NCI-H146 treated with DMSO at 0.1 percent for 48 hours (cell line): Measurements from ENCODE around the gene DNAL4.
"Not testable (repeated sequence)": the region's sequence is repeated elsewhere in the genome, so short reads cannot be mapped to it uniquely, and the experiment has no call there.

Experiments used
- DNase-seq: peaks from one replicate; lab custom pipeline; 2025; ENCODE audit not compliant: unreplicated experiment; lab: John Stamatoyannopoulos, UW

DNAL4 gene

DNA sequence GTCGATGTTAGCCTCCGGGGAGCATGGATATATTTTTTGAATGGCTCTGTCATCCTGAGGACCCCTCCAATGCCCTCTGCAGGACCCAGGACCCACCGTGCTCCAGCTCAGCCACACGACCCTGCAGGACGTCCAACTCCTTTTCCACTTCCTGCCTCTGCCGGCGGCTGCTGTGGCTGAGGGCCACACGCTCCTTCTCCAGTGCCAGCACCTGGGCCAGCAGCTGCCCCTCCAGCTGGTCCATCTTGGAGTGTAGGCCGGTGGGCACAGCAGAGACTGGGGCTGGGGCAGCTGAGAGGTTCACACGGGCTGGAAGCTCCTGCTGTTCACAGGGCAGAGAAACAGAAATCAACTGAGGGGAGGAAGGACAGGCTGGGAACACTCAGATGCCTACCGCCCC is 34.2 kb upstream of the DNAL4 start:
- no peak for DNase-seq

DNA sequence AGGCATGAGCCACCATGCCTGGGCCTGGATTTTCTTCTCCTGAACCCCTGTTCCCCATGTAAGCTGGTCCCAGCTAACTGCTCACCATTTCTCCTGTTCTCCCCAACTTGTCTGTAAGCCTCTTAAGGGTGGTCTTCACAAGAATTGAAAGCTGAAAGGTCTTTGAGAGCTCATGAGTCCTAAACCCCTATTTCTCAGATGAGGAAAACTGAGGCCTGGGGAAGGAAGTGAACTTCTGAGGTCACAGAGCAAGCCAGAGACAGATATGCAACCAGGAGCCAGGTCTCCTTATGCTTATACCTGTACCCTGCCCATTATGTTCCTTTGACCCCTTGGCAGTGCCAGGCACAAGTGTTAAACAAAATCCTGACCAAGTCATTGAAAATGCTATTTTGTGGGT is 33.6 kb upstream of the DNAL4 start:
- no peak for DNase-seq

GRCh38 chr22:38826801-38827200 is 32.9 kb upstream of the DNAL4 start:
- no peak for DNase-seq

GRCh38 chr22:38826386-38826785 is 32.4 kb upstream of the DNAL4 start:
- DNase-seq: no peak

- no peak for DNase-seq
Observed at GRCh38 chr22:38824585-38824984, 30.6 kb upstream of the DNAL4 start.

GRCh38 chr22:38823637-38824036 is 29.7 kb upstream of the DNAL4 start:
- DNase-seq: no peak

GRCh38 chr22:38823076-38823475 is 29.1 kb upstream of the DNAL4 start:
- no peak for DNase-seq

DNA sequence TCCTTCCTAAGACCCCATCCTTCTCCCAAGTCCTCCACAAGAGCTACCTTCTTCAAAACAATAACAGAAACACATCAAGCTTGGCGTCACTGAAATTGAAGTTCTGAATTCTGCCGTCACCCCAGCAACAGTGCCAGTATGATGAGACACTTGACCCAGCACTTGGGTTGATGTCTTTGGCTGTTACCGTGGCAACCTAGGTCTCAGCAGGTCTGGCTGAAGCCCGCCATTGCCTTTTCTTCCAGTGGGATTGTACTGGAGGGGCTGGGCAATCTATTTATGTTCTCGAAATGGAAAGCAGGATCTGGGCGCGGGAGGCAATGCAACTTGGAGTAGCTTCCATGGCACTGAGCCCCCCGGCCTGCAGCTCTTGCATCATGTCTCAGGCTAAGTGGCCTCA is 26.1 kb upstream of the DNAL4 start:
- no peak for DNase-seq

- no peak for DNase-seq
Observed at GRCh38 chr22:38819387-38819940, 25.5 kb upstream of the DNAL4 start.

DNA sequence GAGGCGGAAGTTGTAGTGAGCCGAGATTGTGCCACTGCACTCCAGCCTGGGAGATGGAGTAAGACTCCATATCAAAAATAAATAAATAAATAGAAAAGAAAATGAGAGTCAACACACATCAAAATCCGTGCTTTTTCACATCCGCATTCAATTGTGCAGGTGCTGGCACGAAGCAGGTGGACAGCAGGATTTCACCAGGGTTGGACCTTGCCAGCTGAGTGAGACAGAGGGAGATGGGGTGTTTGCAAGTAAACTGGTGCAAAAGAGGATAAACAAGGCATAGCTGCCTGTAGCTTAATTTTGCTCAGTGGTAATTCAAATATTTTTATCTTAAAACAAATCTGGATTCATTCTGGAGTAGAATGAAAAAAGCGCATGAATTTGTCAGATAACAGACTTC is 23.3 kb upstream of the DNAL4 start:
- no peak for DNase-seq

DNA sequence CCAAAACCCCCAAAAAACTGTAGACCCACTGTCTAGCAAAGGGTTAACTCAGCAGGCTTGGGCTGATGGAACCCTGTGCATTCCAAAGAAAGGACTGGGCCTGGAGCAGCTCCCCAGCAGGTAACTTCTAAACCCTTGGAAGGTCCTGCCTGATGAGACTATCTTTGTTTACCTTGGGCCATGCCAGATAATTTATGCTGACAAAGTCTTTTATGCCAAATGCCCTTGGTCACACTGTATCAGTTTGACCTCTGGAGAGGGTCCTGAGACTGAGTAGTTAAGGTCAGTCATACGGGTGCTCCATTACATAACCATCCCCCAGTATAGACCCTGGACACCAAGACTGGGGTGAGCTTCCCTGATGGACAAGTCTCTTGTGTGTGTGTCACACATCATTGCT is 21.9 kb upstream of the DNAL4 start:
- no peak for DNase-seq

GRCh38 chr22:38811241-38811640 is 17.3 kb upstream of the DNAL4 start:
- no peak for DNase-seq

DNA sequence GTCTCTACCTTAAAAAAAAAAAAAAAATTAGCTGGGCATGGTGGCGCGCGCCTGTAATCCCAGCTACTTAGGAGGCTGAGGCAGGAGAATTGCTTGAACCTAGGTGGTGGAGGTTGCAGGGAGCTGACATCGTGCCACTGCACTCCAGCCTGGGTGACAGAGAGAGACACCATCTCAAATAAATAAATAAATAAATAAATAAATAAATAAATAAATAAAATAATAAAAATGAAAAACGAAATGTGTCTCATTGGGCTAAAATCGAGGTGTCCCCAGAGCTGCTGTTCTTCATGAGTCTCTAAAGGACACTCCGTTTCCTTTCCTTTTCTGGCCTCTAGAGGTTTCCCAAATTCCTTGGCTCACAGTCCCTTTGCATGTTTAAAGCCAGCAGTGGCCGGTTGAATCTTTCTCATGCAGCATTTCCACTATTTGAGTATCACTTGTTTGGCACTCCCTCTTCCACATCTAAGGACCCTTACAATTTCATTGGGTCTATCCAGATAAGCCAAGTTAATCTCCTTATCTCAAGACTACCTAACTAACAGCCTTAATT is 11.2 kb upstream of the DNAL4 start:
- DNase-seq: not testable (repeated sequence)

GRCh38 chr22:38802671-38803121 is 8.8 kb upstream of the DNAL4 start:
- DNase-seq: no peak

GRCh38 chr22:38799265-38800002 is 5.5 kb upstream of the DNAL4 start:
- DNase-seq: no peak

- no peak for DNase-seq
Observed at GRCh38 chr22:38798496-38798895, 4.6 kb upstream of the DNAL4 start.

GRCh38 chr22:38796262-38796957 is 2.5 kb upstream of the DNAL4 start:
- no peak for DNase-seq

- DNase-seq: no peak
Observed at GRCh38 chr22:38795569-38795968, 1.6 kb upstream of the DNAL4 start.

- no peak for DNase-seq
Observed at GRCh38 chr22:38793317-38793716, 626 bp downstream of the DNAL4 start.

GRCh38 chr22:38792833-38793232 is 1.1 kb downstream of the DNAL4 start:
- no peak for DNase-seq

DNA sequence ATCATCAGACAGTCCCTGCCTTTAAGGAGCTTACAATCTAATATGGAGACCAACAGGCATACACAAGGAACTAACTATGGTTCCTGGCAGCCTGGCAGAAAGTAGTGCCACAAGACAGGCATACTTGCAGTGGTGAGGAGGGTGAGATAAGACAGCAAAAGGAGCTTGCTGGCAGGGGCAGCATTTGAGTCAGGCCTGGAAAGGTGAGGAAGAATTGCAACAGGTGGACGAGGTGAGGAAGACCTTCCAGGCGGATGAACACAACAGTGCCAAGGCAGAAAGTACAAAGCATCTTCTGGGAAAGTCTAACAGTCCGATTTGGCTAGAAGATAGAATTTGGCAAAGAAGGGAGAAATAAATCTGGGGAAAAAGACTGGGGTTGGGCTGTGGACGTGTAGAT is 4.3 kb downstream of the DNAL4 start:
- DNase-seq: no peak

DNA sequence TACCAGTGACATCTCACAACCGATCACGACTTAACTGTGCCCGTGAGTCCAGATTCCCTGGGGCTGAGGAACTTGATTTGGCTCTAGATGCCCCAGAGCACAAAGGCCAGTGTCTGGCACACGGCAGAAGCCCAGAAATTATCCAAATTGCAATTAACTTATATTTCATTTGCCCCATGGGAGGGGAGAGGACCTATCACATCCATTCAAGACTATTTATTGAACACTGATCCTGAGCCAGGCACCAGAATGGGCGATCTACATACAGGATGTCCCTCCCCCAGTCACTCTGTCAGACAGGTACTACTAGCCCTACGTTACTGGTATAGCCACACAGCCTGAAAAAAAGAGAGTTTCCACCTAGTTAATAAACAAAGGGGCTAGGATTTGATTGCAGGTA is 5.1 kb downstream of the DNAL4 start:
- no peak for DNase-seq
